ENCODE results near the gene PASK.
"Not testable (repeated sequence)": the region's sequence is repeated elsewhere in the genome, so short reads cannot be mapped to it uniquely, and the experiment has no call there.

Gene PASK

GRCh38 chr2:241148891-241149674 is at the start of gene PASK:
PASK (minus strand) TSS chr2:241149472; CDS start chr2:241143032, 6,440 bp downstream.
- peak; percentile 97 for DNase-seq

- no peak for DNase-seq
Measured at GRCh38 chr2:241198381-241199279, 49.4 kb upstream of the PASK start.

DNA sequence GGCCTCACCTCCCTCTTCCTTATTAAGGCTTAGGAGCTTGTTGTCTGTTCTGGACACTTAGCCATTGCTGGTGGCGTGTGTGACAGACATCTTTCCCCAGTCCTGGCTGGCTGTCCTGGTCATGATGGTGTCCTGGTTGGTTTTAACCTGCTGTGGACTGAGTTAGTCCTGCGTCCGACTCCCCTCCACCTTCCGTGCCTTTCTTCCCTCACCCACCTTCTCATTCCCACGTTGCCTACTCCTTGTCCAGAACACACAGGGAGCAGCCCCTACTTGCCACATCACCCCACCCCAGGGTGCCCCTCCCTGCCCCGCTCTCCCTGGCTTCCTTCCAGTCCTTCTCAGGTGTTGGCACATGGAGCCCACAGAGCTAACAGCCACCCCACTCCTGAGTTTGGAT is 48.7 kb upstream of the PASK start:
- no peak for DNase-seq

- not testable (repeated sequence) for DNase-seq
Measured at GRCh38 chr2:241197246-241197645, 48.0 kb upstream of the PASK start.

GRCh38 chr2:241195506-241196130 is 46.3 kb upstream of the PASK start:
- no peak for DNase-seq

DNA sequence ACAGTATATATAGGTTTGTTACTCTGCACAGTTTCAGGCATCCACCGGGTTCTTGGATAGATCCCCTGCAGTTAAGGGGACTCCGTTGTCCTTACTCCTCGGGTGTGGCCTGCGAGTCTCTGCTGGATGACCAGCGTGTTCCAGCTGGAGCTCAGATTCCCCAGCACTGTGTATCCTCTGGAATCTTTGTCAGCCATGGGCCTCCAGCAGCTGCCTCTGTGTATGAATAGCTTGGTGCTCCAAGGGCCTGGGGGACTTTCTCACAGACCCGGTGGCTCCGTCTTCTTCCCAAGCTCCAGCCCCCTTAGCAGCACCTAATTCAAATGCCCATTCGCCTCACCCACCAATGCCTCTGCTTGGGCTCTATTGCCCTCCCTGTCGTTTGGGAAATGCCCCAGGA is 45.5 kb upstream of the PASK start:
- no peak for DNase-seq

- DNase-seq = no peak
Measured at GRCh38 chr2:241193271-241193670, 44.0 kb upstream of the PASK start.

DNA sequence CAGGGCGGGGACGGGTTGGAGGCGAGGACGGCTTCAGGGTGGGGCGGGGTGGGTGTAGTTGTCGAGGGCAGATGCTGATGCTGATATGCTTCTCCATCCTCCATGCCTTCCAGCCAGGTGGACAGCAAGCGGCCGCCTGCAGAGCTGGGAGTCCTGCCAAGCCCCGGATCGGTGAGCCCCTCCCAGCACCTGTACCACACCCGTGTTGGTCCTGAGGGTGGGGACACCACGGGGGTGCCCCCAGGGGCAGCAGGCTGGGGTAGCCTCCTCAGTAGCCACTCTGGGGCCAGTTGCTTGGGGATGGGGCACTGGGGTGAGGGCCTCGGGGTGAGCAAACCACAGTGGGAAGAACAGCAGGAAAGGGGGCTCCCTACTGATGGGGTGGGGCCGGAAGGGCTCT is 41.8 kb upstream of the PASK start:
- DNase-seq = no peak

DNA sequence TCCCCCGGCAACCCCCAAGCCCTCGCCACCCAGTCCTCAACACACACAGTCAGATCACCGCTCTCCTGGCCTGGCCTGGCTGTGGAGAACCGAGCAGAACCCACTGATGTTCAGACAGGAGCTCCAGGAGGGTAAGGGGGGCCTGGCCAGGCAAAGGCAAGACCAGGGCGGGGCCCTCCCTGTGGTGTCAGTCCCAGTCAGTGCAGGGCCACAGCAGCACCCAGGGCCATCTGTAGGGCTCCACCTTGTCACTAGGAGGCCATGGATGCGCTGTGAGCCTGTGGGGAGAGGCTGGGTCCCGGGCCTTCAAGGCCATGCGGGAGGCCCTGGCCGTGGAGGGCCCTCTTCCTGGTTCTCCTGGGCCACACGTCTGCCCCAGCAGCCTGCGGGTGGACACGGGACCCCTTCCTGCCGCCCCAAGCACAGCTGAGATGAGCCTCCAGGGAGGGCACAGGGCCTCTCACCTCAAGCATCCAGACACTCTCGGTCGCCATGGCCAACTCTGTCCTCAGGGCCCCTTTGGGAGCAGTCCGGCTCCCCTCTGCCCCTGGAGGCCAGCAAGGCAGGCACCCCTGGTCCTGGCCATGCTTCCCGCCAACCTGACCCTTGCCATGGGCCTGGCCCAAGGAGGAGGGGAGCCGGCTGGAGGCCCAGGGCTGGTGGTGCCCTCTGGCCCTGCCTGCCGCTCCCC is 41.2 kb upstream of the PASK start:
- DNase-seq = no peak

GRCh38 chr2:241189856-241190201 is 40.6 kb upstream of the PASK start:
- no peak for DNase-seq

DNA sequence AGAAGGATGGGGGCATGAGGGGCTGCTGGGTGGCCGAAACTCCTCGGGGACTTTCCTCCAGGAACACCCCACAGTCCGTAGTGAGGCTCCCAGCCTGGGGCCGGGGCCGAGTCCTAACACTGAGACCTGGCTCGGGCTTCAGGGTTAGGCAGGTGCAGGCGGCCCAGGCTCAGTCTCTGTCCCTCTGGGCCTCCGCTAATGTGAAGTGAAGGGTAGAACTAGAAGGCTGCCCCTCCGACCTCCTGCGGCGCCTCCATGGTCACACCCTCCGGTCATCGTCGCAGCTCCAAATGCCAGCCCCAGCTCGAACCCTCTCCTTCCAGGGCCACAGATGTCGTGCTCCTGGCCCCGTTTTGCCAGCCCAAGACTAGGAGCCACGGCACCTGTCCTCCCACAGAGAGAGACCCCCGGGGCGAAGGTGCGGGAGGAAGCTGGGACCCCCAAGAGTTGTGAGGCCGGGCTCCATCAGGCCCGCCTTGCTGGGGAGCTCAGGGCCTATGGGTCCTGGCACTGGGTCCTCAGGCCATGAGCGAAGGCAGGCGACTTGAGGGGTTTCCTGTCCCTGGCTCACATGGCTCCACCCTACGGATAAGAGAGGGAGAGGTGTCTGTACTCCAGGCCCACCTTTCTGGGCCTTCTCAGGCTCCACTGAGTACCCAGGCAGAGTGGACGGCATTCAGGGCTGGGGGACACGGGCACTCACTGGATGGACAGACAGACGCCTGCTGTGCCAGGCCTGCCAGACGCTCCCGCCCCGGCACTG is 40.0 kb upstream of the PASK start:
- no peak for DNase-seq

DNA sequence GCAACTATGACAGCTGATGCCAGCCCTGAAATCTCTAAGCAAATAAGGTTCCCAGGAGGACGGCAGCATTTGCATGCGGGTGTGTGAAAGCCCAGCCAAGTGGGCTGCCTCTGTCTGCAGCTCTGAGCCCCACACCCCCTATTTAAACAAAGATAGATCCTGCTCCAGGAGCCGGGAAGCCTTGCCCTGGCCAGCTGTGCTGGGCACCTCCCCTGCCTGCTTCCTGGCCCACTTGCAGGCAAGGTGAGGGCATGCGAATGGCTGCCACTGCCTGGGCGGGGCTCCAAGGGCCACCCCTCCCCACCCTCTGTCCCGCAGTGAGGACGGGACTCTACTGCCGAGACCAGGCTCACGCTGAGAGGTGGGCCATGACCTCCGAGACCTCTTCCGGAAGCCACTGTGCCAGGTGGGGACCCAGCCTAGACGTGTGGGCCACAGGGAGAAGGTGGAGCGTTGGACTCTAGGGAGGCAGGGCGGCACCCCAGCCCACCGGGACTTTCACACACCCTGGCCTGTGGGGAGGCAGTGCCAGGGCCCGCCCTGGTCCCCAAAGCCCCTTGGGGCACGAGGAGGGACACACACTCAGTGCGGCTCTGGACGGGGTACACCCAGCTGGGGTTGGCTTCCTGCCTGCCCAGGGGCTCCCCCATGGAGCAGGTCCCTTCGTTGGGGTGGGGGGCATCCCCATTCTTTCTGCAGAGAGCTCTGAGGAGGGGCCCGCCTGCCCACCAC is 39.3 kb upstream of the PASK start, which contains the start of gene ANO7:
Gene ANO7 (plus strand): TSS at position 317 of the 732 bp plus-strand sequence. CDS start 1,387 bp downstream, outside the sequence.
- no peak for DNase-seq

GRCh38 chr2:241187918-241188234 is 38.6 kb upstream of the PASK start:
- no peak for DNase-seq

- no peak for DNase-seq
Measured at GRCh38 chr2:241187101-241187917, 38.0 kb upstream of the PASK start.

DNA sequence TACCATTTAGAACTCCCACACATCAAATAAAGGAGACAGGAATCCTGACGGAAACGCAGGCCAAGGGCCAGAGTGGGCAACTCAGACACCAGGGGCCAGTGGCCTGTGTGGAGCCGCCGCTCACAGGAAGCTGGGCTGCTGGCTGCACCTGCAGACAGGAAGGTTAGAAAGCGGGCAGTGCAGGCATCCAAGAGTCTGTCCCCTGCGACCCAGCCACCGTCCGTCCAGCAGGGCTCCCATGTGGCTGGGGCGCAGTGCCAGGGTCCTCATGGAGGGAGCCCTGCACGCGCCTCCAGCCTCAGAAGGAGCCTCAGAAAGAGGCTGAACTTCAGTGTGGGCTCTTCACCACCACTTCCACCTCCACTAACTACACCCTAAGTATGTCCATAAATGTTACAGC is 36.7 kb upstream of the PASK start:
- DNase-seq = no peak

- DNase-seq = no peak
Measured at GRCh38 chr2:241184901-241185300, 35.6 kb upstream of the PASK start.

DNA sequence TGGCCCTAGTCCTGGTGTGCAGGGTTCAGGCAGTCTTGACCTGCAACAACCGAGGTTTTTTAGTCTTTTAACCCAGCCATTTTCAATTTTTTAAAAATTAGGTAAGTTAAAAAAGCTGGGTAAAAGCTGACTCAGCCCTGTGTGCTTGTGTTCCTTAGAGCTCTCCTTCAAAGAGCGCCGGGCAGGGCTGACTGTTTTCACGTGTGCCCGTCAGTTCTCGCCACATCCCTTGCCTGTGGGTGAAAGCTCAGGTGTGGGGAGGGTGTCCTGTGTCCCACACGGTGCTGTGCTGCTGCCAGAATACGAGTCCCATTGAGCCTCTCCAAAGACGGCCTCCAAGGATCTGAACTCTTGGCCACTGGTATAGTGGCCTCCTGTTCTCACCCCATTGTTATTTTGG is 33.9 kb upstream of the PASK start:
- no peak for DNase-seq

DNA sequence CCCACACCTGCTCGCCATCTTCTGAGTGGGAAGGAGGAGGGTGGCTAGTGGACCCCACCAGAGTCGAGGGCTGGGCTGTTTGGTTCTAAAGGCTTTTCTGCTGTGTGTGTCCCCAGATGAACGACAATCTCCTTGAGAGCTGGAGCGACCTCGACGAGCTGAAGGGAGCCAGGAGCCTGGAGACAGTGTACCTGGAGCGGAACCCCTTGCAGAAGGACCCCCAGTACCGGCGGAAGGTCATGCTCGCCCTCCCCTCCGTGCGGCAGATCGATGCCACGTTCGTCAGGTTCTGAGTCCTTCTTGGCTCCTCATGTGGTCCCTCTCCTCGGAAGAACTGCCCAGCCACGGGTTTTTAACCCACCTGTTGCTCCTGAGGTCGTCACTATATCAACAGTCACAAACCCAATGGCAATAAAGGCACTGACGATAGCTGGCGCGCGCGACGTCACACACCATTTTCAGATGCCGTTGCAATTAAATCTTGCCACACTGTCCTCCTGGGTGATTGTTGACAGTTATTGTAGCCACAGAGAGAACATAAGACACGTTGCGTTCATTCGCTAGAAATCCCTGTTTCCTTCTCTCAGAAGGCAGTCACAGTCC is 33.4 kb upstream of the PASK start:
- DNase-seq = no peak

GRCh38 chr2:241182126-241182525 is 32.9 kb upstream of the PASK start:
- DNase-seq = no peak

- no peak for DNase-seq
Measured at GRCh38 chr2:241180495-241180894, 31.2 kb upstream of the PASK start.

Measured in activated CD4-positive, alpha-beta T cell treated with anti-CD3 and anti-CD28 coated beads, Interleukin-2, amount 50 U/mL, for 16 hours (primary cell).